ENCODE measurements around the gene LINC01488.

Gene LINC01488

GRCh38 chr11:69493931-69494821, 12.7 kb downstream of the LINC01488 start:
- DNase-seq (ENCODE audit: low read depth): no peak

GRCh38 chr11:69494851-69495250, 13.4 kb downstream of the LINC01488 start:
- DNase-seq (ENCODE audit: low read depth): no peak

DNA sequence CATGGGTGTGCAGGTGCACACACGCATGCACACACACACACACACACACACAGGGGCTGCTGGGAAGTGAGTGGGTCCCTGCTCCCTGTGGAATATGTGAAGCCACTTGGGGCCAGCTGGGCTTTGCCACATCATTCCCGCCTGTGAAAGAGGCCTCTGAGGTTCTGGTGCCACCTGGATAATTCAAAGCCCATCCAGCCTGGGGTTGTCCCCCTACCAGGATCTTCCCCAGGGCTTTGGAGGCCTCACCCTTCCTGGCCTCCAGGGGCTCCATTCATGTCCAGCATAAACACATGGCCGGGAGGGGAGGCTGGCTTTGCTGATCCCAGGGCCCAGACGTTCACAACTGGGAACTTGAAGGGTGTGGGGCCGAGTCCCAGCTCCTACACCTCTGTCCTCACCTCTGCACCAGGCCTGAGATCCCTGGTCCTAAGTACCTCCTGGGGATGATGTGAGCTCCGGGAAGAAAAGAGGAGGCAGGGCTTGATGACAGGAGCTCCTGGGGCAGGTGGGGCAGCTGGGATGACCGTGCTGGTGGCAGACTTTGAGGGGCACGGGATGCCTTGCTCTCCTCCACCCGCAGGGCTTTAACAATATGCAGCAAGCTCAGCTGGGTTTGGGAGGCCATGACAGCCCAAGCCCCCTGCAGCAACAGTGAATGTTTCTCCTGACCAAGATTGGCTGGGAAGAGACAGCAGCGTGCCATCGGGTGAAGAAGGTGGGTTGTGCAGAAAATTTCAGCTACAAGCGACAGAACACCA, 14.2 kb downstream of the LINC01488 start:
- no peak for DNase-seq (ENCODE audit: low read depth)

DNA sequence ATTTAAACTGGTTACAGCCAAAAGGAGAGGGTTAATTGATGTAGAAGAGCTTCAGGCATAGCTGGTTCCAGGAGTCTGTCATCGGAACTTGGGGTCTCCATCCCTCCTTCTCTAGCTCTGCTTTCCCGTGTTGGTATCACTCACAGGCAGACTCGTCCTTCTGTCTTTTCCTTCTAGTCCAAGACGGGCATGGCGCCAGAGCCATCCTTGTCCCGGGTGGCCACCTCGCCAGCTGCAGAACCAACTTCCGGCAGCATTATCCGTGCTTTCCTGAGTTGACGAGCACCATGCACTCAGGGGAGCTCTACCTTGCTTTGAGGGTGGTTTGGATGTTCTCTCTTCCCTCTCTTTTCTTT, 14.7 kb downstream of the LINC01488 start:
- DNase-seq (ENCODE audit: low read depth): no peak

- DNase-seq (ENCODE audit: low read depth): no peak
These were observed 15.3 kb downstream of the LINC01488 start for GRCh38 chr11:69496631-69497220.

DNA sequence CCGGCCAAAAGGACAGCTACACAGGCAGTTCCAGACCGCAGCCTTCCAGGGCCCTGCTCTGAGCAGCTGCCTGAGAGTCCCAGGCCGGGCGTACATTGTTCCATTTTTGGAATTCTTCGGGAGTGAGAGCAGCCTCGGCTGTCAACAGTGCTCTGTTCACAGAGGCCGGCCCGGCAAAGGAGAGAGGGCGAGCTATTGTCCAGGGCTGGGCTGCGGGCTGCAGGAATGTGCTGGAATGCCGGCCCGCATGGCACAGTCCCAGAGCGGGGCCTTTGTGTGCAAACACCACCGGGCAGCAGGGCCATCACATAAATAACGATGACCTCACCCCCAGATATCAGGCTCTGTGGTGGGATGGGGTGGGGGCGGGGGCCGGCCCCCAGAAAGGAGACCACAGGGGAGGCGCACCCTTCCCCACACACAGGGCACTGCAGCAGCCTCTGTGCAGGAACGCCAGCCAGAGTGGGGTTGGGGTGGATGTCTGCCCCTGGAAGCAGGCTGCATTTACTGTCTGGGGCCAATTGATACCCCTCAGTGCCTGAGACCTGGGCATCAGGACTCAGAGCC, 15.8 kb downstream of the LINC01488 start:
- no peak for DNase-seq (ENCODE audit: low read depth)

- DNase-seq (ENCODE audit: low read depth): no peak
These were observed 17.2 kb downstream of the LINC01488 start for GRCh38 chr11:69498614-69499175.

DNA sequence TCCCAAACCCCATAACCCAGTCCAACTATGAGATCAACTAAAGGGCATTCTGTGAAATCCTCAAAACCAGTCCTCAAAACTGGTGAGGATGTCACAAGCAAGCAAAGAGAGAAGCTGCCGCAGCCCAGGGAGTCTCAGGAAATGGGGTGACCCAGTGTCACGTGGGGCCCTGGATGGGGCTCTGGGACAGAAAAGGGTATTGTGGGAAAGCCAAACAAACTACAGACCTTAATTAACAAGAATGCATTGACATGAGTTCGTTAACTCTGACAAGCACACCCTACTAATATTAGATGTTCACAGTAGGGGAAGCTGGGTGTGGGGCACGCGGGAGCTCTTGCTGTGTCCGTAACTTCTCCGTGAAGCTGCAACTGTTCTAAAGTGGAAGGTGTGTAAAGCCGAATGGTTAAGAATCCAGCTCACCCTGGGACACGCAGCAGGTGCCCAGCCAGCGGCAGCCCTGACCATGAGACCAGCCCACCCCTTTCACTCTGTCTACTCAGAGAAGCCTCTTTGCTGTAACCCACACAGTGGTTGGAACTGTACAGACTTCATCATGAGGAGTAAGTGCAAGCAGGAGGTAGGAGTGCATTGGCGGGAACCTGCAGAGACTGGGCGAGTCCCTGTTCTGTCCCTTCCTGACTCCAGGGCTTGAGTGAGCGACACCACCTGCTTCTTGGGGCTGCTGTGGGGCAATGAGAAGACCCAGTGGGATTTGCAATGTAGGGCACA, 17.9 kb downstream of the LINC01488 start:
- no peak for DNase-seq (ENCODE audit: low read depth)

DNA sequence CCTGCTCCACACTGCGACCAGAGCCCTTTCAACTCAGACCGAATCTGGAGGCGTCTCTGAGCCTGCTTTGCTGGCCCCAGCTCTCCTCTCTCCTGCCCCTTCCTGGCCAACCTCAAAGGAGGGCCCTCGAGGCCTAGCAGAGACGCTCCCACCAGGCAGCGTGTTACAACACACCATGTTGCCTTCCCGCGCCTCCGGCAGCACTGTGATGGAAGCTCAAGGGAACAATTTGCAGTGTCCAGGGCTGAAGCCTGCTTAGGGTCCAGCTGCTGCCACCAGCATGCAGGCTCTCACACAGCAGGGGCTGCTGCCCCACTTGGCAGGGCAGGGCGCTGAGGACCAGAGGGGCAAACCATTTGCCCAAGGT, 18.4 kb downstream of the LINC01488 start:
- no peak for DNase-seq (ENCODE audit: low read depth)

GRCh38 chr11:69500285-69501120, 19.0 kb downstream of the LINC01488 start:
- DNase-seq (ENCODE audit: low read depth): no peak

- no peak for DNase-seq (ENCODE audit: low read depth)
These were observed 19.6 kb downstream of the LINC01488 start for GRCh38 chr11:69501121-69501489.

DNA sequence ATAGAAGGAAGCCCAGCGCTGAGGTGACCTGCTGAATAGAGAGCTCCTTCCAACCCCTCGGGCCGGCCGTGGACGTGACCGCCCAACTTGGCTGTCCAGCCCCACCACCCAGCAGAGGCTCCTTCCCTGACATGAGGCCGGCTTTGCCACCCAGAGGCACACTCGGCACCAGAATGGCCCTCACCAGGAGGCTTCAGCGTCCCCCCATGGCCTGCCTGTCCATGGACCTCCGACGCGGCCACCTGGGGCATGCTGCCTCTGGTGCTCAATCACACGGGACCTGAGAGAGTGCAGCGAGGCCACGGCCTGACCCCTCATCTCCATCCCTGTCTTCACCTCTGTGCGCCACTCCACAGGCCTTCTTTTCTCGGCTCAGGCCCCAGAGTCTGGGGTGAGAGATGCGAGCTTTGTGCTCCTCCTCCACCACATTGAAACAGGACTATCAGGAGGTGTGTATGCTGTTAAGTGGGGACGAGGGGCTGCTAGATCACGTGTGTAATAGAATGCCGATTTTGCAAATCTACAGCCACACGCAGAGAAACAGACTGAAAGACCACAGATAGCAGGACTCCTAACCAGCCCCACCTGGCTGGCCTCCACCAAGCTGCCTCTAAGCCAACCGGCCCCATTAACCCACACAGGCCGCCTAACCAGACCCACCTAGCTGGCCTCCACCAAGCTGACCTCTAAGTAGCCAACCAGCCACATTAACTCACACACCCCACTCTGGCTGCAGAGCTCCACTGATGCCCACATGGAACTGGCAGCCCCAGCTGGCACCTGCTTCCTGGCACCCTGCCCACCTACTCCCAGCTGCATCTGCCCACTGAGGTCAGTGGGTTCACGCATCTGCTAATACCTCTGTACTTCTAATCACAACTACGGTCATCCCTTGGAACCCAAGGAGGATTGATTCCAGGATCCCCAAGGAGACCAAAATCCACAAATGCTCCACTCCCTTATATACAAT, 20.7 kb downstream of the LINC01488 start:
- DNase-seq (ENCODE audit: low read depth): no peak

- no peak for DNase-seq (ENCODE audit: low read depth)
These were observed 22.7 kb downstream of the LINC01488 start for GRCh38 chr11:69504127-69504526.

- no peak for DNase-seq (ENCODE audit: low read depth)
These were observed 23.3 kb downstream of the LINC01488 start for GRCh38 chr11:69504576-69505335.

- no peak for DNase-seq (ENCODE audit: low read depth)
These were observed 27.5 kb downstream of the LINC01488 start for GRCh38 chr11:69508974-69509373.

GRCh38 chr11:69509381-69509780, 27.9 kb downstream of the LINC01488 start:
- DNase-seq (ENCODE audit: low read depth): no peak

- no peak for DNase-seq (ENCODE audit: low read depth)
These were observed 28.5 kb downstream of the LINC01488 start for GRCh38 chr11:69509846-69510390.

Data from activated T-cell treated with anti-CD3 and anti-CD28 coated beads for 48 hours (primary cell).